ENCODE results near the gene WDR64. TPM values are rescaled to one million over a fixed set of nuclear protein-coding genes. Genes with fewer than 3 reads are reported as not detected.
"Not testable (repeated sequence)": the region's sequence is repeated elsewhere in the genome, so short reads cannot be mapped to it uniquely, and the experiment has no call there.

The WDR64 gene
- polyA plus RNA-seq, 3 donors: 0.42 to 0.51 (median 0.44) TPM

DNA sequence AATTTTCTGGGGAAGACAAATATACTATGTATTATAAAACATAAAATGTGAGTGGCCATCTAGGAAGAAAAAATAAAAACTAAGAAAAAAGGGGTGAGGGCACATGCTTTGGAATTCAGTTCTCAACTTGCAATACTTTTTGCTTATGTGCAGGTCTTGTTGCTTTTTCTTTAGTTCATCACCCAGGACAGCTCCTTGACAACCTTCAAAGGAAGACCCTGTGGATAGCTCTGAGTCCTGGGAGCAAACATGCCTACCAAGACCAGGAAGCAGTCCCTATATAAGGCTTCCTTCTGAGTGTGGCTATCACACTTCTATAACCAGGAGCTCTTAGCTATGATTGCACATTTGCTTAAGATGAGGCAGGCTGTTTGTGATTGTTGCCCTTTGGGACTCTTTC lies 78.0 kb downstream of the WDR64 start:
- no peak for DNase-seq (ENCODE audit: low read depth in 3 of 3, low spot score in 2 of 3)

DNA sequence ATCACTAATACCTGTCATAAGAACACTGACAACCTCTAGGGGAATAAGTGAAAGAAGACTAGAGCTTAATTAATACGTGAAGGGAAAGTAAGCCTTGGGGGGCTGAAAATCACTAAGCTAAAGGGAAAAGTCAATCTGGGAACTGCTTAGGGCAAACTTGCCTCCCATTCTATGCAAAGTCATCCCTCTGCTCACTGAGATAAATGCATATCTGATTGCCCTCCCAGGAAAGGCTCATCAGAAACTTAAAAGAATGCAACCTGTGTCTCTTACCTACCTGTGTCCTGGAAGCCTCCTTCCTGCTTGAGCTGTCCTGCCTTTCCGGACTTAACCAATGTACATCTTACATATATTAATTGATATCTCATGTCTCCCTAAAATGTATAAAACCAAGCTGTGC lies 81.8 kb downstream of the WDR64 start:
- no peak for DNase-seq (ENCODE audit: low read depth in 3 of 3, low spot score in 2 of 3)

DNA sequence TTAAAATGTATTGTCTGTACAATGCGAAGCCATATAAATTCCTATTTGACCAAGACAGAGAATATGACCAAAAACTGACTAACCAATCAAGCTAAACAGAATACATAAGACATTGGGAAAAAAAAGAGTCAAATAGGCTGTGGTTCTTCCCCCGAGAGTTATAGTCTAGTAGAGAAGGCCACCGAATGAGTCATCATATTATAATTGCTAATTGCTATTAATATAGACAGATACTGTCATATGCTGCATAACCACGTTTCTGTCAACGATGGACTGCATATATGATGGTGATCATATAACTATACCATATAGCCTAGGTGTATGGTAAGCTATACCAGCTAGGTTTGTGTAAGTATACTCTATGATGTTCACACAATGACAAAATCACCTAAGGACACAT lies 82.5 kb downstream of the WDR64 start:
- no peak for DNase-seq (ENCODE audit: low read depth in 3 of 3, low spot score in 2 of 3)

GRCh38 chr1:241735493-241735926 lies 83.4 kb downstream of the WDR64 start:
- not testable (repeated sequence) for DNase-seq (ENCODE audit: low read depth in 3 of 3, low spot score in 2 of 3)

GRCh38 chr1:241736387-241736786 lies 84.3 kb downstream of the WDR64 start:
- no peak for DNase-seq (ENCODE audit: low read depth in 3 of 3, low spot score in 2 of 3)

DNA sequence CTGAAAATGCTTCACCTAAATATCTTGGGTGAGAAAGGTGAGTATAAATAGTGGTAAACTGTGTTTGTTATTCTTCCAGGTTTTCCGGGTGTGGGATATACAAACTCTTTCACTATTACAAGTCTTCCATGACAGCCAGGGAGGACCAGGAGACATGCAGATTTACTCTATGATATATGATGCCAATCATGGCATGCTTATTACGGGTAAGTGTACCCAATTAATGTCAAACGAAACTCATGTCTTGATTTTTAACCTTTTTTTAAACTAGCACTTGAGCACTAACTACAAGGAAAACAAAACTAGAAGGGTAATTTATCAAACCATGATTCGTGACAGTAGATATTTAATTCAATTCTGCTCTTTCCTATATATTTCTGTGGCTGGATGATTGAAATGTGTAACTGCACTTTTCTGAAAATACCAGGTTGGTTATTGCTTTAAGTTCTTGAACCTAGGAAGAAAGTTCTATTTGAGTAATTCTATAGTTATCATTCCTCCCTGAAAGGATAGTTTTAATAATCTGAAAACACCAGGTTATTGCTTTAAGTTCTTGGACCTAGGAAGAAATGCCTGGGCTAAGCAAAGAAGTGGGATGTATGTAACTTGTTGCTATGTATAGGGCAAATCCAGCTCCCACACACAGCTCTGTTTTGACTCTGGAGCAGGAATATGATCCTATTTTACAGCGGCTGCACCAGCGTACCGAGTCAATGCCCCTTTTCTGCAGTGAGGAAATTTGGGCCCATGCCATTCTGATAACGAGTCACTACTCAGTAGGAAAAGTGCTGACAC lies 86.4 kb downstream of the WDR64 start:
- no peak for DNase-seq (ENCODE audit: low read depth in 3 of 3, low spot score in 2 of 3)

DNA sequence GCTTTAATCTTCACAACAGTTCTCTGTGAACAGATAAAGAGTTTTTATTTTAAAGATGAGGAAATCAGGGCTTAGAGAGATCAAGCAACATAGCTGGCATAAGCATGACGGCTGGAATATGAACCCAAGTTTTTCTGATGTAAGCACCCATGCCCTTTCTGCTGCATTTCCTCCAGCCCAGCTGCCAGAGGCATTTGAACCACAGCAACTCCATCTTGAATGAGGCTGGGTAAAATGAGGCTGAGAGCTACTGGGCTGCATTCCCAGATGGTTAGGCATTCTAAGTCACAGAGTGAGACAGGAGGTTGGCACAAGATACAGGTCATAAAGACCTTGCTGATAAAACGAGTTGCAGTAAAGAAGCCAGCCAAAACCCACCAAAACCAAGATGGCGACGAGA lies 90.0 kb downstream of the WDR64 start:
- no peak for DNase-seq (ENCODE audit: low read depth in 3 of 3, low spot score in 2 of 3)

GRCh38 chr1:241744591-241744990 lies 92.5 kb downstream of the WDR64 start:
- DNase-seq (ENCODE audit: low read depth in 3 of 3, low spot score in 2 of 3): no peak

DNA sequence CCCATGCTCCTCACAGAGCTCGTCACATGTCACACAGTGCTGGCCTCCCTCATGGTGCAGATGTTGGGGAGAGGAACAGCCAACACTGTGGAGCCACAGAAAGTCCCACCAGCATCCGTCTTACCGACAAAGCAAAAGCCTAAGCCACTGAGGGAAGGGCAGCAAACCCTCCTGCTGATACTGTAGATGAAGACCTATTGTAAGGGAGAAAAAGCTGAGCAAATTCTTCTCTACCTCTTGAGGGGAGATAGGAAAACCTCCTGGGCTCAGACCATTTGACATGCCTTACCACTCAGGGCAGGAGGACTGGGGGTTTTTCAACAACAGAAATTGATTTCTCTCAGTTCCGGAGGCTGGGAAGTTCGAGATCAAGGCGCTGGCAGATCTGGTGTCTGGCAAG lies 95.9 kb downstream of the WDR64 start:
- DNase-seq (ENCODE audit: low read depth in 3 of 3, low spot score in 2 of 3): no peak

GRCh38 chr1:241749041-241749944 lies 97.2 kb downstream of the WDR64 start:
- DNase-seq (ENCODE audit: low read depth in 3 of 3, low spot score in 2 of 3): no peak

DNA sequence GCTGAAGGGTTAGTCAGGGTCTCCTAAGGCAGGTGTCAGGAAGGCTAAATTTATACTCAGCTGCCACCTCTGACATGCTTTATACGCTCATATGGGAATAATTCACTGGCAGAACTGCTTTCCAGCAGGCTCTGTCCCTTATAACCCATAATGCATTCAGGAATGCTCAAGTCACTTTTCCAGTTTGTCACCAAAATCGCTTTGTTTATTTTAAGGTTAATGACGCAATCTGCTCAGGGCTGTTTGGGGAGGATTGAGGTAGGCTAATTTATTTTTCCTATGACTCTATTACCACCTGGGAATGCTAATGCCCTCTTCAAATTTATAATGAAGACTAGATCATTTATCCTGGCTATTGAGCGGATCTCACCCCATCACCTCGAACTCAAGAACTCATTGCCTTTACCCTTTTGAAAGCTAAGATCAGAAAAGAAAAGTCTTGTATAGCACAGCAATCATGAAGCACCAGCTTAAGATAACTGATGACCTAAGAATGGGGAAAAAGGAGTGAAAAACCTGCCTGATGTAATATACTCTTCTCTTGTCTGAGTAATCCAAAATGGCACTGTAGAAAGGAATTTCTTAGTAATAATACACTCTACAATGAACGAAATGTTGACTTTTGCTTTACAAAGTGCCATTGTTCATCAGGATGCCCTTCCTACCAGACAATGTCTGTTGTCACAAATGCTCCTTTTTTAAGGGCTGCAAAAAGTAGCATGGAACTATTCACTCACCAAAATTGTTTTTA lies 98.0 kb downstream of the WDR64 start:
- DNase-seq (ENCODE audit: low read depth in 3 of 3, low spot score in 2 of 3): no peak

DNA sequence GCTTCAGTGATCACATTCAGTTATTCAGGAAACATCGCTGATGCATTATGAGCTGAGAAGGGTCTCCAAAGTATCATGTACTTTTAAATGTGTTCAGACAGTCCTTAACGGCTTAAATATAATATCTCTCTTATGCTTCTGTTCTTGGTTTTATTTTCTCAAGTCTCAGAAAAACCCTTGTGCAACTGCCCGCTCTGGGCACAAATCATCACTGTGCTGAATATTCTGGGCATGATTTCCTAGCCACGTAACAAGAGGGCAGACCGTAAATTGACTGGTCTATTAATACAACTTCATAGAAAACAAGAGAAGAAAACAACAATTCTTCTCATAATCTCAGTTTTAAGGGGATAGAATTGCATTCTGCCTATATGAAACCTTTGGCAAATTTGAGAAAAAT lies 99.4 kb downstream of the WDR64 start:
- no peak for DNase-seq (ENCODE audit: low read depth in 3 of 3, low spot score in 2 of 3)

DNA sequence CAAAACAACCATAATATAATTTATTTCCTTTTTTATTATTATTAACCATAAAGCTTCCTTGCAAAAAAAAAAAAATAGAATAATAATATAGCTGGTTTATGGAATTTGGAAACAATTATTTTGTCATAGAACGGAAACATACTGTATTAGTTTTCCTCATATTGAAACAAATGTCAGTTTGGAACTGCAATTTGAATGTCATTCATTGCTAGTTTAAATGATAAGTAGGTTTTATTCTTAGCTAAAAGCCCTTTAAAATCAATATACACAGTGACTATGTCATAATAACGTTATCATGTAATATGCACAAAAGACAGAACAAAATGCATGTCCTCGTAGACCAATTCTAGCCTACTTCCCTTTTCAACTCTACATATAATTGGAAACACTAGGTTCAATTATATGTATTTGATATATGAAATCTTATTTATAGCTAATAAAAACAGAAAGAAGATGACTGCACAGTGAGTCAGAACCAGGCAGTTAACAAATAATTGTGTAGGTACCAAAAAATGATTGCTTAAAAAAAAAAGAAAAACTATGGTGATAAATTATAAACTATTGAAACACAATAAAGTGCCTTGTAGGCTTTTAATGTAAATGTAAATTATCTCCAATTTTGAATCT lies 110.7 kb downstream of the WDR64 start:
- DNase-seq (ENCODE audit: low read depth in 3 of 3, low spot score in 2 of 3): no peak

DNA sequence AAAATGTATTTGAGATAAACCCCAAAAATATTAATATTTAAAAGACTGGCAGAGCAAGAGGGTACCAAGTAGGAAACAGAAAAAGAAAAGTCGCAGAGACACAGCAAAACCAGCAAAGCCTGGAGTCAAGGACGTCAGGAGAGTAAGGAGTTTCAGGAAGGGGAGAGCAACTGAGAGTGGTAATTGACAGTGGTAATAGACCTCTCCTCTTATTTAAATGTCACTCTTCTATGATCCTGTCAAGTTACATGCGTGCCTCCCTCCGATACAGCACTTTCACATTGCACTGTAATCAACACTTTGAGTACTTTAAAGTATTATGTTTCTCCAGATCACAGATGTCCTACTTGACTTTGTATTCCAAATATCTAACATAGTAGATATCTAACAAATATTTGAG lies 113.3 kb downstream of the WDR64 start:
- DNase-seq (ENCODE audit: low read depth in 3 of 3, low spot score in 2 of 3): no peak

DNA sequence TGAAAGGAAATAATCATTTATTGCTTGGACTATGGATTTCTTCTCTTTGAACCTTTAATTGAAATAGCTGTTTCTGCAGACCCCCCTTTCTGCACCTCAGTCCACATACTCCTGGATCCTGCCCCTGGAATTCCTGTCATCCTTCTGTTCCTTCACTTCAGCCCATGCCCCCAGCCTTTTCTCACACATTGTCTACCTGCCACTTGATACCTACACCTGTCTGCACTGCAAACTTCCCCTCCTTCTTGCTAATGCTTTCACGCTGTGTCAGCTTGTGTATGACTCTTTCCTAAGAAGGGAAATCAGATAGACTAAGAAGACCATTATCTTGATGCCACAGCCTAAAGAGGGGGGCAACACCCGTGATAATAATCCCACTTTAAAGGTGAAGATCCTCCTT lies 115.7 kb downstream of the WDR64 start:
- DNase-seq (ENCODE audit: low read depth in 3 of 3, low spot score in 2 of 3): no peak

DNA sequence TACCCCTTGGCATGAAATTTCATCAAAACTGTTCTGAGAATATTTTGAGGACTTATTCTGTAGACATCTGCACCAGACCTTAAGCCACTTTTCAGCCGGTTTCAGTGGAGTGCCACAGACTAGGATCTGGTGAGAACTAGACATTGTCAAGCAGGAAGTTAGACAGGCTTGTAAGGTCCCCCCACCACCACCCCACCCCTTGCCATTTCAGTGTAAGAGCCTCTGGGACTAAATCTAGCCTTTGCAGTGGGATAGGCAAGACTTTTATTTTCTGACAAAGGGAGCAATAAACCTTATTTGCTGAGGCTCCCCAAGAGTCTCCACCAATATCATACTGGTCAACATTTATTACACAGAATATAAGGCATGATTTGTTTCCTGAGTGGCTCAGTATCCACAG lies 118.0 kb downstream of the WDR64 start:
- no peak for DNase-seq (ENCODE audit: low read depth in 3 of 3, low spot score in 2 of 3)

DNA sequence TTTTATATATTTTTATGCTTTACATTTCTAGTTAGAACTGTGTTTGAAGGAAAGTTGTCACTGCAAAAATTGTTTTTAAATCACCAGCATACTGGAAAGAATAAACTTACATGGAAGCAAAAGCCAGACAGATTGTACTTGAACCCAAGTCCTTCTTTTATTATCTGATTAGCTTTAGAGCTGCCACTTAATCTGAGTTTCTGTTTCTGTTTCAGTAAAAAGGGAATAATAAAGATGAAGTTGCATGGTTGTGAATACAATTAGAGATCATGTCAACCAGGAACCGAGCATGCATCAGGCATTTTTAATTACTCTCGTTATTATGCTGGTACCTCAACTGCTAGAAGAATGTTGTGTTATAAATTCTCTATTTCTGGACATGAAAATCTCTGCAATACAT lies 119.0 kb downstream of the WDR64 start:
- DNase-seq (ENCODE audit: low read depth in 3 of 3, low spot score in 2 of 3): no peak

DNA sequence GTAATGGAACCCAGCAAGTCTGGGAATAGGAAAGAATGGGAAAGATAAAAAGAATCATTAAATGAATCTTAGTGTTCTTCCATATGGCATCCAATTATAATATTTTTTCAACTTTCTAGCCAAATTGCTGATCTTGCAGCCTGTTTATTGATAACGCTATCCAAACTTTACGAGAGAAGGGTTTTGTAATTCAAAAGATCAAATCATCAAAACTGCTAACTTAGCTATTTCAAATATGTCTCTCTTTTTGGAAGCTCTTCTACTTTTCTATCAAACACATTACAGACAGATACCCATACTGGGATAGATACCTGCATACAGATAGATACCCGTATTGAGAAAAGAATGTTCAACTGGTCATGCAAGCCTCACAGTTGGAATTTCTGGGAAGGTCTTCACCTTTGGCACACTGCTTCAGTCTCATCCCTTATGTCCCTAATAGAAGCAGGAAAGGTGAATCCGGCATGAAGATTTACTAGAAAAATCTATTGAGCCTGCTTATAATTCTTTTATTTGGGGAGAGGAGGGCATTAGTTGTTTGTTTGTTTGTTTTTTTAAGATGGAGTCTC lies 120.9 kb downstream of the WDR64 start:
- no peak for DNase-seq (ENCODE audit: low read depth in 3 of 3, low spot score in 2 of 3)

DNA sequence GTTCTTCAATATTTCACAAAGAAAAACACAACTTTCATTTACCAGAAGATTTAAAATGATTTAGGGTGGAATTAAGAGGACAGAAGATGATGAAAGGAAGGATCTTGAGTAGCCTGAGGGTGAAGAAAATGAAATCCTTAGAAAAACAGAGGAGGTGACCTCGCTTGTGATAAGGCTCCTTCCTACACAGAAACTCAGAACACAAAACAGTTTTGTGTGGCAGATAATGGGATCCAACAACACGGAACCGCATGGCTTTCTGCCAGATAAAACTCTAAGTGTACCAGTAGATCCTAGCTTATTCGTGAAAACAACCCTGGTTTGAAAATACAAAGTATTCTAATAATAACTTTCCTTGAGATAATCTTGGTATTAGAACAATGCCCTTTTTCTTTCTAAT lies 121.9 kb downstream of the WDR64 start:
- DNase-seq (ENCODE audit: low read depth in 3 of 3, low spot score in 2 of 3): no peak

- no peak for DNase-seq (ENCODE audit: low read depth in 3 of 3, low spot score in 2 of 3)
Measured at GRCh38 chr1:241775021-241775420, 122.9 kb downstream of the WDR64 start.
